Measurements from ENCODE around the gene SUN2. TPM values are rescaled to one million over a fixed set of nuclear protein-coding genes. Genes with fewer than 3 reads are reported as not detected.

SUN2 gene
- total and polyA plus RNA-seq, 3 donors from 2014 or later = 90.8 to 331 (median 295) TPM

DNA sequence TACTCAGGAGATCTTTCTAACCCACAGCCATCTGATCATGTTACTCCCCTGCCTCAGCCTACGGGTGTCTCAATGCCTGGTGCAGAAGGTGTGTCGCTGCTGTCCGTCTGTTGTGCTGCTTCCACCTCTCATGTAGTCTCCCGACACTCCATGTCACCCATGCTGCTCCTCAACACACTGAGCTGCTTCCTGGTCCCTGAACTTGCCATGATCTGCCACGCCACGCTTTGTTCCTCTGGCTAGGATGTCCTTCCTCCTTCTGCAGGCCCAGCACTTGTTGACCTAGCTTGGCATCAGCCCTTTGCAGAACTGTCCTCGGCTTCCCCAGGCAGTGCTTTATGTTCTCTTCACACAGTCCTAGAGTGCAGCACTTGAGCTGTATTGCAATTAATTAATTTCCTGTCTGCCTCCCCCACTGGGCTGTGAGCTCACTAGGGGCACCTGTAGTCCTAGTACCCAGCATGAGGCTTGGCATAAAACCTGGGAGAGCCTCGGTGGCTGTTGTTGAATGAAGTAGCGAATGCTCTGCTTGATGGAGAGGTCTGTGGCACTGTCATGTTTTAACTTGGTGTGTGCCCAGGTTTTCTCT lies 40.5 kb downstream of the SUN2 start:
- no peak for DNase-seq
- TF ChIP-seq POLR2A (IDR thresholded peaks at IDR 0.05) (no peak), CTCF (IDR thresholded peaks at IDR 0.05) (no peak)
- Histone ChIP-seq H3K27me3 (no peaks in the 10 kb centered on the region), H3K4me3 (no peak overlapping the region), H3K36me3 (ENCODE audit: low read depth, missing control alignments) (no peaks in the 10 kb centered on the region), H3K9me3 (no peaks in the 10 kb centered on the region), H3K27ac (peak overlapping the region in 1 of 2 donors; percentile 20), H3K4me1 (peaks cover 32% of the 10 kb centered on the region)
- intact Hi-C loops (cut with DNase I; ENCODE audit: low total_unique reads) = no loop called here
- WGBS, 2 donors = 57 to 73% methylated on average over 8 to 9 of the region's 9 CpGs

GRCh38 chr22:38713921-38714320 lies 41.9 kb downstream of the SUN2 start:
- TF ChIP-seq CTCF (IDR thresholded peaks at IDR 0.05) (no peak), POLR2A (IDR thresholded peaks at IDR 0.05) (no peak)
- peaks cover 32% of the 10 kb centered on the region for H3K4me1 ChIP-seq
- no peaks in the 10 kb centered on the region for H3K36me3 ChIP-seq (ENCODE audit: low read depth, missing control alignments)
- H3K27me3 ChIP-seq = no peaks in the 10 kb centered on the region
- no peak for DNase-seq
- no peaks in the 10 kb centered on the region for H3K9me3 ChIP-seq
- intact Hi-C loops (cut with DNase I; ENCODE audit: low total_unique reads) = no loop called here
- WGBS, 2 donors = 85 to 89% methylated on average over 8 of the region's 8 CpGs
- no peak overlapping the region for H3K4me3 ChIP-seq
- no peak overlapping the region for H3K27ac ChIP-seq

DNA sequence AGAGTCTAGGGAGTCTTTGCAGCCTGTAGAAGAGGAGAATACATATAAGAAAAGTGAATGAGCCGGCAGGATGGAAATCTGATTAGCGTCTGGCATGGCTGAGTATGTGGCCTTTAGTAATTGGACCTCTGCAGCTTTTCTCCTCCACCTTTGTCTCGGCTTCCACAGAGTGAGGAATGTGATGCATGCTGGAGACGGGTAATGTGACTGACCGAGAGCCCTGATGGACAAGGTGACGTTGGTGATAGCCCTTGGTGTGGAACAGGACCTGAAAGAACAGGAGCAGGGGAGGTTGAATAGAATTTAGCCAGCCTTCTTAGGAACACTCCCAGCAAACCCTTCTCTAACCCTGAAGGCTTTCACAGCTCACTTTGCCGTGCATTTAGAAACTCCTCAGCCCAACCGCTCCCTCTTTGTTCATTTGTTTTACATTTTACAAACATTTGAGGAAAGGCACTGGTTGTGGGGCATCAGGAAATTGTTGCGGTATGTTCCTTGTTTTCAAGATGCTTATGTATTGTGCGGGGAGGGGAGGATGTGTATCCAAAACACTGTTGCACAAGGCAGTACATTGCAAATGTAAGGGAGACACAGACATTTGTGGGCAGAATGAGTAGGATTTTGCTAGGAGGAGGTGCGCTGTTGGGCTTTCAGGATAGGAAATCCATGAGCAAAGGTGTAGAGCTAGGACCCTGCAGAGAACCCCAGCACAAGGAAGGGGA lies 43.2 kb downstream of the SUN2 start:
- intact Hi-C loops (cut with DNase I; ENCODE audit: low total_unique reads) = no loop called here
- no peaks in the 10 kb centered on the region for H3K36me3 ChIP-seq (ENCODE audit: low read depth, missing control alignments)
- WGBS, 2 donors = 81 to 84% methylated on average over 11 of the region's 11 CpGs
- no peaks in the 10 kb centered on the region for H3K27me3 ChIP-seq
- H3K27ac ChIP-seq = no peak overlapping the region
- TF ChIP-seq POLR2A (IDR thresholded peaks at IDR 0.05) (no peak), CTCF (IDR thresholded peaks at IDR 0.05) (no peak)
- H3K4me3 ChIP-seq = no peak overlapping the region
- no peak for DNase-seq
- H3K9me3 ChIP-seq = no peaks in the 10 kb centered on the region
- peaks cover 36% of the 10 kb centered on the region for H3K4me1 ChIP-seq

GRCh38 chr22:38710866-38711265 lies 44.9 kb downstream of the SUN2 start:
- WGBS, 2 donors = 83 to 90% methylated on average over 3 of the region's 3 CpGs
- no peak for TF ChIP-seq POLR2A (IDR thresholded peaks at IDR 0.05)
- no peak for TF ChIP-seq CTCF (IDR thresholded peaks at IDR 0.05)
- no peak overlapping the region for H3K4me3 ChIP-seq
- intact Hi-C loops (cut with DNase I; ENCODE audit: low total_unique reads) = no loop called here
- H3K36me3 ChIP-seq (ENCODE audit: low read depth, missing control alignments) = no peaks in the 10 kb centered on the region
- H3K4me1 ChIP-seq = peaks cover 30% of the 10 kb centered on the region
- no peaks in the 10 kb centered on the region for H3K9me3 ChIP-seq
- H3K27ac ChIP-seq = no peak overlapping the region
- no peak for DNase-seq
- H3K27me3 ChIP-seq = no peaks in the 10 kb centered on the region

- Histone ChIP-seq H3K27me3 (no peaks in the 10 kb centered on the region), H3K4me1 (peaks cover 25% of the 10 kb centered on the region), H3K36me3 (ENCODE audit: low read depth, missing control alignments) (no peaks in the 10 kb centered on the region), H3K27ac (no peak overlapping the region), H3K4me3 (no peak overlapping the region), H3K9me3 (no peaks in the 10 kb centered on the region)
- no peak for DNase-seq
- intact Hi-C loops (cut with DNase I; ENCODE audit: low total_unique reads) = no loop called here
- no peak for TF ChIP-seq CTCF (IDR thresholded peaks at IDR 0.05)
- no peak for TF ChIP-seq POLR2A (IDR thresholded peaks at IDR 0.05)
- 87 to 92% methylated on average over 3 of the region's 3 CpGs for WGBS, 2 donors
Measured at GRCh38 chr22:38710351-38710750, 45.4 kb downstream of the SUN2 start.
